Measurements from ENCODE around the gene EXOC6B.

DNA sequence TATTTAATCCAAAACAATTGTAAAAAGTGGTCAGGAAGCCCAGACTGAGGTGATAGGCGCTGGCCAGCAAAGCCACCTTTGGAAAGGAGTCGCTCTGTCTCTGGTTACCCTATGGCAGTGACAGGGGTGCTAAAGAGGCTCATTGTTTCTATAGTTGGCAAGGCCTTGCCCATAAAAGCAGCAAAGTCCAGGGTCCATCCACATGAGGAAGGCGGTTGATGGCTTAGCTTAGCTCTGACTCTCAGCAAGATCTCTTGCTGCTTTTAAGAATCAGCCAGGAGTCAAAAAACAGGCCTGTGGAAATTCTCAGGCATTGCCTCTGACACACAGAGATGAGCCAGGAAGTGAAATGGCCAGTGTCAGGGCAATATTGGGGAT, 620.3 kb downstream of the EXOC6B start:
- TF ChIP-seq EZH2 (IDR thresholded peaks at IDR 0.05; ENCODE audit: insufficient read depth, poor library complexity, severe bottlenecking) (no peak), EZH2phosphoT487 (IDR thresholded peaks at IDR 0.05; ENCODE audit: insufficient read depth, low read depth) (no peak)
